B cell (primary cell): ENCODE results near the gene TLCD3B. TPM values are rescaled to one million over a fixed set of nuclear protein-coding genes. Genes with fewer than 3 reads are reported as not detected.

Experiments used
- ATAC-seq: fragments of 200-7000 bp; cut with Tn5 transposase; one replicate; pipeline ENCODE4 v1.10.0; 2021; ENCODE audit warnings: low read depth, mild to moderate bottlenecking, moderate number of reproducible peaks, moderate library complexity
- CTCF ChIA-PET: fragments of 350-600 bp; sonication (Branson Sonifier 250); formaldehyde crosslinking; loops from one replicate; lab custom pipeline; 2021; ENCODE audit warnings: antibody characterized with exemption, inconsistent platforms; lab: Charles Lee
- POLR2A ChIA-PET: fragments of 350-600 bp; sonication (Branson Sonifier 250); formaldehyde crosslinking; loops from one replicate; lab custom pipeline; 2021; ENCODE audit warnings: antibody characterized with exemption; lab: Charles Lee
- DNase-seq: peaks from one replicate; pipeline ENCODE4 v3.0.0; 2013
- H2AFZ ChIP-seq: 2 replicates; pipeline ENCODE4 v1.6.1; 2012; ENCODE audit warnings: mild to moderate bottlenecking, low read depth, low read length; ENCODE audit not compliant: insufficient read depth, poor library complexity, severe bottlenecking
- H3K27ac ChIP-seq, 2 donors: 1 replicate in 1 of 2; 2 replicates in 1 of 2; pipeline ENCODE4 v1.5.1; 2012 to 2013; ENCODE audit warnings: low read length in 2 of 2, mild to moderate bottlenecking in 2 of 2, moderate library complexity in 1 of 2
- H3K27me3 ChIP-seq, 4 experiments: fragments of 200-600 bp in 1 of 4; sonication (generic) in 1 of 4; replicated peaks in 1 of 4; 1 replicate in 2 of 4; 2 replicates in 2 of 4; pipeline versions ENCODE4 v1.6.1 to v1.7.0; 2013 to 2016; ENCODE audit warnings: low read length in 3 of 4, mild to moderate bottlenecking in 2 of 4, mixed read lengths in 1 of 4, moderate library complexity in 1 of 4; ENCODE audit not compliant: insufficient read depth in 4 of 4, control insufficient read depth in 3 of 4; ENCODE audit errors: control extremely low read depth in 1 of 4
- H3K36me3 ChIP-seq, 2 experiments: replicated peaks in 1 of 2; 1 replicate in 1 of 2; 2 replicates in 1 of 2; pipeline versions ENCODE4 v1.6.1 to v1.7.1; 2013; ENCODE audit warnings: low read length in 1 of 2; ENCODE audit not compliant: insufficient read depth in 2 of 2, control insufficient read depth in 1 of 2; ENCODE audit errors: control extremely low read depth in 1 of 2, extremely low read depth in 1 of 2
- H3K4me1 ChIP-seq, 2 donors: fragments of 200-600 bp in 1 of 2; sonication (generic) in 1 of 2; 1 replicate in 1 of 2; 2 replicates in 1 of 2; pipeline versions ENCODE4 v1.5.1 to v1.6.1; 2013 to 2017; ENCODE audit warnings: low read length in 2 of 2; ENCODE audit not compliant: control insufficient read depth in 2 of 2, insufficient read depth in 2 of 2
- H3K4me2 ChIP-seq: replicated peaks from 2 replicates; pipeline ENCODE3; 2012; ENCODE audit warnings: mild to moderate bottlenecking, low read depth, low read length; ENCODE audit not compliant: poor library complexity, severe bottlenecking
- H3K4me3 ChIP-seq, 5 experiments: fragments of 200-600 bp in 1 of 5; sonication (generic) in 1 of 5; 1 replicate in 3 of 5; 2 replicates in 2 of 5; pipeline versions ENCODE4 v1.5.1 to v1.7.0; 2011 to 2016; ENCODE audit warnings: low read length in 4 of 5, mild to moderate bottlenecking in 4 of 5, low read depth in 2 of 5, control low read depth in 1 of 5, moderate library complexity in 1 of 5; ENCODE audit not compliant: insufficient read depth in 1 of 5; ENCODE audit errors: control extremely low read depth in 1 of 5, extremely low read depth in 1 of 5
- H3K79me2 ChIP-seq: fragments of 200-600 bp; sonication (generic); one replicate; pipeline ENCODE4 v1.6.0; 2016; ENCODE audit warnings: low read length; ENCODE audit not compliant: control insufficient read depth, insufficient read depth
- H3K9ac ChIP-seq: fragments of 200-600 bp; sonication (generic); 2 replicates; pipeline ENCODE4 v1.6.1; 2017; ENCODE audit warnings: mild to moderate bottlenecking, low read length, moderate library complexity
- H3K9me3 ChIP-seq, 3 donors: one replicate each; pipeline versions ENCODE4 v1.6.1 to v1.7.1; 2013; ENCODE audit warnings: low read length in 2 of 3; ENCODE audit not compliant: control insufficient read depth in 2 of 3, insufficient read depth in 1 of 3; ENCODE audit errors: control extremely low read depth in 1 of 3
- H4K20me1 ChIP-seq: 2 replicates; pipeline ENCODE4 v1.6.0; 2012; ENCODE audit warnings: mild to moderate bottlenecking, low read length; ENCODE audit not compliant: insufficient read depth, control insufficient read depth, poor library complexity, severe bottlenecking
- H3K27ac Mint-ChIP-seq: one replicate; pipeline ENCODE4 v1.8.0; 2021; ENCODE audit warnings: mixed read lengths
- H3K27me3 Mint-ChIP-seq: one replicate; pipeline ENCODE4 v1.8.0; 2021; ENCODE audit warnings: mixed read lengths
- H3K4me1 Mint-ChIP-seq: one replicate; pipeline ENCODE4 v1.8.0; 2021; ENCODE audit warnings: mixed read lengths
- H3K4me3 Mint-ChIP-seq: one replicate; pipeline ENCODE4 v1.8.0; 2021; ENCODE audit warnings: mixed read lengths
- H3K9me3 Mint-ChIP-seq: one replicate; pipeline ENCODE4 v1.8.0; 2022; ENCODE audit warnings: mixed read lengths; ENCODE audit not compliant: insufficient read depth
- CTCF ChIP-seq: fragments of 200-600 bp; IDR thresholded peaks from one replicate; pipeline ENCODE4 v1.8.0; 2022; ENCODE audit warnings: antibody characterized with exemption, mild to moderate bottlenecking
- EZH2 ChIP-seq: IDR thresholded peaks from 2 replicates; pipeline ENCODE4 v1.6.1; 2012; ENCODE audit warnings: borderline replicate concordance, low read depth, mild to moderate bottlenecking, moderate library complexity, low read length; ENCODE audit not compliant: insufficient read depth, poor library complexity, severe bottlenecking
- WGBS: methylation state at CpG from one replicate; pipeline ENCODE4 v1.1.5; 2013; ENCODE audit warnings: missing lambda C conversion rate; ENCODE audit not compliant: insufficient coverage; 5-methylcytosine and 5-hydroxymethylcytosine counted together
- intact Hi-C: fragments of 100-400 bp; cut with micrococcal nuclease; formaldehyde crosslinking; loops from one replicate; pipeline ENCODE4 v1.10.0; 2022
- polyA plus RNA-seq: library from polyadenylated mRNA; depleted of rRNA; stranded (reverse); fragments of >200 nt; gene quantifications from 2 replicates; pipeline ENCODE4 v1.2.3, GENCODE V29; 2012
- total RNA-seq, 2 donors: library from RNA; stranded (reverse); fragments of 120-200 nt in 1 of 2; gene quantifications; 1 replicate in 1 of 2; 2 replicates in 1 of 2; pipeline versions ENCODE4 v1.2.3 to v1.2.4, GENCODE V29; 2013 to 2022

The TLCD3B gene
- total and polyA plus RNA-seq, 2 donors (not counting 1 experiment from before 2014, with no cell fraction given) = not detected

DNA sequence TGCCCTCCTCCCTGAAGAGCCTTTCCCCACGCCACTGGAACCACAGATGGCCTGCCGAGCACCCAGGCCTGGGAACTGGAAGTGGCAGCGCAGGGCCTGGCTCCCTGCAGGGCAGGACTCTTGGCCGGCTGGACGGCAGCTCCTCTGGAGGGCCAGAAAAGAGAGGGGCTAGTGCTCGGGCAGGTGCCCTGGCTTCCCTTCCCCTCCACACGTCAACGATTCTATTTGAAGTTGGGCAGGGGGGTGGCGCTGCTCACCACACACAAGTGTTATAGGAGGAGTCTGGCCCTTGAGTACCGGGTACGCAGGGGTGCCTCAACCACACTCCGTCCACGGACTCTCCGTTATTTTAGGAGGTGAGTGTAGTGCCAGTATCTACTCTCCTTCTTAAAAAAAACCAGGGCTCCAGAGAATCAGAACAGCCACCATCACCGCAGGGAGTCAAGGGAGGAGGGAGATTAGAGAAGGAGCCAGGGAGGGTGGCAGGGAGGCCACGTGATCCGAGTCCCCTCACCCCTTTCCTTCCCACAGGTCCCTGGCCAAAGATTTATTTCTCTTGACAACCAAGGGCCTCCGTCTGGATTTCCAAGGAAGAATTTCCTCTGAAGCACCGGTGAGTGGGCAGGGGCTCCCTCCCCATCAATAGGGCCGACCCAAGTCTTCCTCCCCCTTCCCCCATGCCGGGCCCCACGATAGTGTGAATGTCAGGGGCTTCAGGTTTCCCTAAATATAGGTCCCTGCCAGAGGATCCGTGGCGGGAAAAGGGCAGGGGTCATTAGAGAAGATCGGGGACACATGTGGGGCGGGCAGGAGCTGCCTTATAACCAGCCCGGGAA, 33.0 kb upstream of the TLCD3B start:
- ATAC-seq = peak; percentile 39
- Histone ChIP-seq H2AFZ (peak overlapping the region; percentile 96), H3K27ac (peak overlapping the region; percentile 82 to 88), H3K79me2 (peaks cover 51% of the 10 kb centered on the region), H4K20me1 (peaks cover 30% of the 10 kb centered on the region), H3K9ac (peak overlapping the region; percentile 73), H3K4me2 (peak overlapping the region; percentile 95), H3K4me1 (peaks cover 16 to 40% of the 10 kb centered on the region in 2 donors), H3K36me3 (peaks cover 9 to 21% of the 10 kb centered on the region in 2 experiments), H3K27me3 (no peaks in the 10 kb centered on the region), H3K4me3 (peak overlapping the region; percentile 73 to 96 (median 87)), H3K9me3 (no peaks in the 10 kb centered on the region)
- Mint-ChIP-seq H3K4me3 (peak overlapping the region; percentile 100), H3K9me3 (no peaks in the 10 kb centered on the region), H3K4me1 (peaks cover 31% of the 10 kb centered on the region), H3K27ac (peak overlapping the region; percentile 99), H3K27me3 (no peaks in the 10 kb centered on the region)
- intact Hi-C loops = loop anchor here (2.0 to 10.0 kb wide), 4 partner anchors 59 to 631 kb away; partner anchors contain the start of genes HIRIP3, MAPK3, MYL11 and SRCAP
- TF ChIP-seq EZH2 = no peak
- TF ChIP-seq CTCF = peak; percentile 67
- CTCF ChIA-PET = interaction anchor here (0.5 to 2.0 kb wide), 9 partner anchors 13 to 352 kb away, joined by 3 to 28 read pairs (median 4); partner anchors contain the start of gene TBX6
- WGBS = 2% methylated on average over 11 of the region's 27 CpGs
- POLR2A ChIA-PET = interaction anchor here (0.6 to 3.0 kb wide), 9 partner anchors 28 to 1078 kb away, joined by 3 to 61 read pairs (median 5); partner anchors contain the start of genes CORO1A, TBX6, YPEL3 and ZNF48
- peak; percentile 84 for DNase-seq
